ENCODE data around the gene PRKCZ. TPM values are rescaled to one million over a fixed set of nuclear protein-coding genes. Genes with fewer than 3 reads are reported as not detected.
A peak's percentile ranks its signal among the peaks of the same experiment; 100 is the strongest.

The PRKCZ gene
- 2.5 and 3.0 TPM in 2 replicates for total RNA-seq

DNA sequence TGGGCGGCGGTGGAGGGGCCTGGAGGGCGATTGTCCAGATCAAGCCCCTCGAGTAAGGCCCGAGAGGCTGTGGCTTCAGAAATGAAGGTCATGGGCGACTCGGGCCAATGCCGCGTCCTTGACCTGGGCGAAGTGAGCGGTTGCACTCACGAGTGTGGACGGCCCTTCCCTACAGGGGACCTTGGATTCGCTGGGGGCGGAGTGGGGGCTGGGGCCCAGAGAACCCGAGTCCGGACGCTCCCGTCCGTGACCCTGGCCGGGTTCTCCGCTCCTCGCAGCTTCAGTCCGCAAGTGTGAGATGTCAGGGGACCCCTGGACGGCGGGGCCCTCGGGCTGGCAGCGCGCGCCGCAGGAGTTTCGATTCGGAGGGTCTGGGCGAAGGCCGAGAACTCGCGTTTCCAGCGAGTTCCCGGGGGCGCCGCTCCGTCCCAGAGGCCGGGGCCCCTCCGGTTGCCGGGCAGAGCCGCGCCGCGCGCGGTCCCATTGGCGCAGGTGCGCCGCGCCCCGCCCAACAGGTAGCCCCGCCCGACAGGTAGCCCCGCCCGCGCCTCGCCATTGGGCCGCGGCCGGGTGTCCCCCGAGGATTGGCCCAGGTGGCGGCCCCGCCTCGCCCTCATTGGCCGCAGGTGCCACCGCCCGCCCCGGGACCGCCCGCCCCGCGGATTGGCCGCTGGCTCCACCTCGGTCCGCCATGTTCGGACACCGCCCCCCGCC is at the start of gene PRKCZ:
PRKCZ (plus strand) TSS at position 694 of the 714 bp plus-strand sequence. CDS start 220 bp downstream, outside the sequence.
- Mint-ChIP-seq H3K36me3 (ENCODE audit: low read depth) (no peaks in the 10 kb centered on the region), H3K4me1 (peaks cover 7% of the 10 kb centered on the region), H3K9me3 (no peaks in the 10 kb centered on the region), H3K27ac (no peak within 1 kb of the TSS), H3K4me3 (peak within 1 kb of the TSS; percentile 78), H3K27me3 (peaks cover 43% of the 10 kb centered on the region)
- intact Hi-C loops (cut with micrococcal nuclease): no loop called here
- DNase-seq: peak; percentile 93

DNA sequence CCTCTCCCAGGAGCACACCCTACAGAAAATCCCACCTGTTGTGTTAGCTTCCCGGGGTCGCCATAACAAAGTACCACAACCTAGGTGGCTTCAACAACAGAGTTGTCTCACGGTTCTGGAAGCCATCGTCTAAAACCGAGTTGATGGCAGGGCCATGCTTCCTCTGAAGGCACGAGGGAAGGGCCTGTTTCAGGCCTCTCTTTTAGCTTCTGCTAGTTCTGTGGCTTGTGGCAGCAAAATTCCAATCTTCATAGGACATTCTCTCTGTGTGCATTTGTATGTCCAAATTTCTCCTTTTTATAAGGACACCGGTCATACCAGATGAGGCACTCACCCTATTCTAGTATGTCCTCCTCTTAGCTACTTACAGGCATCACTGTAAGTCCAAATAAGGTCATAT is 49.8 kb upstream of the PRKCZ start:
- Mint-ChIP-seq H3K9me3 (no peaks in the 10 kb centered on the region), H3K4me1 (peaks cover 5% of the 10 kb centered on the region), H3K27ac (no peak overlapping the region), H3K36me3 (ENCODE audit: low read depth) (no peaks in the 10 kb centered on the region), H3K4me3 (no peak overlapping the region), H3K27me3 (peaks cover 39% of the 10 kb centered on the region)
- no peak for DNase-seq
- intact Hi-C loops (cut with micrococcal nuclease): no loop called here

DNA sequence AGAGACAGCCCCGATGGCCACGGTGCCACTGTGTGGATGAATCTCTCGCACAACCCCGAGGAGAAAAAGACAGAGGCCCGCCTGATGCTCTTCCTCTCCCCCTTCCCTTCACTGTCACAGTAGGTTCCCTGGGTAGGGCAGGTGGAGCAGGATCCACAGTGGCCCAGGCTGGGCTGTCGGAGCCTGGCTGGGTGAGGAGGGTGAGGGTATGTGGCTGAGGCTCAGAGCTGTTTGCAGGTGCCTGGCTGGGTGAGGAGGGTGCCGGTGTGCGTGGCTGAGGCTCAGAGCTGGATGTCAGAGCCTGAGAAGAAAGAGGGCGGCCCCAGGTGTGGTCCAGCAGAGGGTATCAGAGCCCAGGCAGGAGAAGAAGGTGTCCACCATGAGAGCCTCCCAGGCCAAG is 49.4 kb upstream of the PRKCZ start:
- intact Hi-C loops (cut with micrococcal nuclease): no loop called here
- H3K27me3 Mint-ChIP-seq: peaks cover 42% of the 10 kb centered on the region
- DNase-seq: no peak
- no peaks in the 10 kb centered on the region for H3K36me3 Mint-ChIP-seq (ENCODE audit: low read depth)
- H3K4me3 Mint-ChIP-seq: no peak overlapping the region
- no peak overlapping the region for H3K27ac Mint-ChIP-seq
- H3K9me3 Mint-ChIP-seq: no peaks in the 10 kb centered on the region
- peaks cover 5% of the 10 kb centered on the region for H3K4me1 Mint-ChIP-seq

DNA sequence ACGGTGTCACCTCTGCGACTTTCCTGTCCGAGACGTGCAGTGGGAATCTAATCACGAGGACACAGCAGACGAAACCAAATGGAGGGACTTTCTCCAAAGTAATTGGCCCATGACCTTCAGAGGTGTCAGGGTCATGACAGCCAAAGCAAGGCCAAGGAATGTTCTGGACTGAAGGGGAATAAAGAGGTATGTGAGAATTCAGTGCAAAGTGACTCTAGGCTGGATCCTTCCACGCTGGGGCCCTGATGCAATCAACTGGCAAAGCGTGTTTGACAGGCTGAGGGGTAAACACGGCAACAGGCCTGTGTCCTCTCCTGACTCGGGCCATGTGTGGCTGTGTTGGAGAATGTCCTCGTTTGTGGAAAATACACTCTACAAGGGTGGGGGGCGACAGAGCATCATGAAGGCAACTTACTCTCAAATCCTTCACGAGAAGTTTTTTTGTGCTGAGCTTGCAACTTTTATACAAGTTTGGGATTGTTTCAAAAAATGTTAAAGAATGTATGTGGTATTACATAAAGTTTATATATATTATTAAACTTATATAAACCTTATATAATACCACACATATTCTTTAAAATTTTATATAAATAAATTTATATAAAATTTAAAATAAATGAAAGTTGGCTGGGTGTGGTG is 48.3 kb upstream of the PRKCZ start:
- H3K27me3 Mint-ChIP-seq: peaks cover 46% of the 10 kb centered on the region
- H3K4me3 Mint-ChIP-seq: no peak overlapping the region
- H3K9me3 Mint-ChIP-seq: no peaks in the 10 kb centered on the region
- H3K36me3 Mint-ChIP-seq (ENCODE audit: low read depth): no peaks in the 10 kb centered on the region
- no peak for DNase-seq
- intact Hi-C loops (cut with micrococcal nuclease): no loop called here
- no peak overlapping the region for H3K27ac Mint-ChIP-seq
- H3K4me1 Mint-ChIP-seq: no peaks in the 10 kb centered on the region

DNA sequence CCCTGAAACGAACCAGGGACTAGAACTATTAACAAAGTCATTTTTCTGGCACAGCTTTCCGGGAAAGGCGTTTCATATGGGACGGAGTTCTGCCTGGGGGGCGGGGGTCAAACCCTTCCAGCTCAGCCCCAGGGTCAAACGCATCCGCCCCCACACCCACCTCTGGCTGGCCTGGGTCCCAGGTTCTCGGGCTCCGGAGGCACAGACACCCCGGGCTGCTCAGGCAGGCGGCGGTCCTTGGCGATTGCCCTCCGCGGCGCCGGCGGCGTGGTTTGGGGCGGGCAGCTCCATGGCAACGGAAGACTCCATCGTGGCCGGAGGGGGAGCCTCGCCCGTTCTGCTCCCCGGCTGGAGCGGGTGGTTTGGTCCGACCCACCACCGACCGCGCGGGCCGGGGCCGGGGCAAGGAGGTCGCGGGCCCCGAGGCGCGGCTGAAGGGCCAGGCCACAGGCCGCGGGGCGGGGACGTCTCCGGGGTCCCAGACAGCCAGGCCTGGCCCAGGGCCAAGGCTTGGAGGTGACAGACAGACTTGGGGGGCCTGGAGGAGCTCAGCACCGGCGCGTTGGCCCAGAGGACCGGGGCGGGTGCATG is 46.6 kb upstream of the PRKCZ start, which contains the start of gene CFAP74:
CFAP74 (minus strand) TSS at position 246 of the 591 bp plus-strand sequence. CDS start 12,830 bp downstream, outside the sequence.
- intact Hi-C loops (cut with micrococcal nuclease): no loop called here
- Mint-ChIP-seq H3K27me3 (peaks cover 40% of the 10 kb centered on the region), H3K27ac (no peak within 1 kb of the TSS), H3K36me3 (ENCODE audit: low read depth) (no peaks in the 10 kb centered on the region), H3K9me3 (no peaks in the 10 kb centered on the region), H3K4me3 (no peak within 1 kb of the TSS), H3K4me1 (no peaks in the 10 kb centered on the region)
- DNase-seq: peak; percentile 64

DNA sequence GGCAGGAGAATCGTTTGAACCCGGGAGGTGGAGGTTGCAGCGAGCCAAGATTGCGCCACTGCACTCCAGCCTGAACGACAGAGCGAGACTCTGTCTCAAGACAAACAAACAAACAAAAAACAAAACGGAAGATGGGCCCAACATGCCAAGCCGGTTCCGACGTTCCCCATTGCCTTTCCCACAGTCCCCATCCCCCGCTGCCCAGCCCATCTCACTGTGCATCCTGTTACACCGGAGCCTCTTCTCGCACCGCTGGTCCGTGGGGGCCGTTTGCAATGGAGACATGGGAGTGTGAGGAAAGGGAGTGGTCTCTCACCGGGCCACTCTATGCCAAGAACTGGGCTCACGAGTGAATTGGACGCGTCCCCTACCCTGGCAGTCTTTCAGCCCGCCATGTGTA is 45.4 kb upstream of the PRKCZ start:
- Mint-ChIP-seq H3K36me3 (ENCODE audit: low read depth) (no peaks in the 10 kb centered on the region), H3K4me1 (no peaks in the 10 kb centered on the region), H3K4me3 (no peak overlapping the region), H3K27me3 (peaks cover 36% of the 10 kb centered on the region), H3K27ac (no peak overlapping the region), H3K9me3 (no peaks in the 10 kb centered on the region)
- DNase-seq: no peak
- intact Hi-C loops (cut with micrococcal nuclease): no loop called here

DNA sequence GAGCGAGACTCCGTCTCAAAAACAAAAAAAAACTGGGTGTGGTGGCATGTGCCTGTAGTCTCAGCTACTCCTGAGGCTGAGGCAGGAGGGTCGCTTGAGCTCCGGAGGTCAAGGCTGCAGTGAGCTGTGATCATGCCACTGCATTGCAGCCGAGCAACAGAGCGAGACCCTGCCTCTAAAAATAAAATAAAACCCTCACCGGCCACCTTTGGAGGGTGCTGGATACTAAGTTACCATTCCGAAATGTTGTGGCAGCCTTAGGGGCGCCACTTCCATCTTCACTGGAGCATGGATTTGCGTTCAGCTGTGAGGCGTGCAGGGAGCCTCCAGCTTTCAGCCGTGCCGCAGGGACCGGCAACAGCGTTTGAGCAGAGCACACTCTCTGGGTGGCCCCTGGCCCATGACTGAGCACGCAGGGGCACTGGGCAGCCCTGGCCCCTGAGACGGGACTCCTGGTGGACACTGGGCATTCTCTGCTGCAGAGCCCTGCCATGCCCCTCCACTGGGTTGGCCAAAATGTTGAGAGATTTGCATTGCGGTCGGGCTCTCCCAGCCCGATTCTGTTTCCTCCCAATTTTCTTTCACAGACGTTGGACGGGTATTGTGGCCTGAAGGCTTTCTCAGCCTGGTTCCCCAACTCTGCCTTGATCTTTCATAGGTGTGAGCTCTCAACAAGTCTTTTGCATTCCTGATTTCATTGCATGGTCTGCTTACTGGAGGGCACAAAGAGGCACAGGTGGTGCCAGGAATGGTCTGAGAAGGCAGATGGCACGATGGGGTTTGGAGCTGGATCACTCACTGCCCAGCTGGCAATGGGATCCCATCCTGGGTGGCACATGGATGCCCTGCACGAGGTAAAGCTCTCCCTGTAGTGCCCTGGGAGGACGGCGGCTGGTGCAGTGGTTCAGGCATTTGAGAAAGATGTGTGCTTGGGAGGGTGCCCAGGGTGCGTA is 40.8 kb upstream of the PRKCZ start:
- peaks cover 15% of the 10 kb centered on the region for H3K27me3 Mint-ChIP-seq
- no peaks in the 10 kb centered on the region for H3K9me3 Mint-ChIP-seq
- H3K4me1 Mint-ChIP-seq: no peaks in the 10 kb centered on the region
- intact Hi-C loops (cut with micrococcal nuclease): no loop called here
- no peak overlapping the region for H3K4me3 Mint-ChIP-seq
- H3K27ac Mint-ChIP-seq: no peak overlapping the region
- DNase-seq: no peak
- no peaks in the 10 kb centered on the region for H3K36me3 Mint-ChIP-seq (ENCODE audit: low read depth)

DNA sequence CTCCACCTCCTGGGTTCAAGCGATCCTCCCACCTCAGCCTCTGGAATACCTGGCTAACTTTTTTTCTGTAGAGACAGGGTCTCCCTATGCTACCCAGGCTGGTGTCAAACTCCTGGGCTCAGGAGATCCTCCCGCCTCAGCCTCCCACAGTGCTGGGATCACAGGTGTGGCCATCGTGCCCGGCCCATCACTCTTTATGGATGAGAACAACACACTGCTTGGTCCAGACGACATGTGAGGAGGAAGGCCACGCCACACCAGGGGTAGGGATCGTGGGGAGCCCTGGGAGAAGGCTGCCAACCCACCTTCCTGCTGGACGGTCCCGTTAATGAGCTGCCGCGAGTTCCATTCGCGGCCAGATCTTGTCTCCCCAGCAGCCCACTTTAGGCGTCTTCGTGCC is 36.0 kb upstream of the PRKCZ start:
- intact Hi-C loops (cut with micrococcal nuclease): no loop called here
- no peaks in the 10 kb centered on the region for H3K9me3 Mint-ChIP-seq
- no peak overlapping the region for H3K27ac Mint-ChIP-seq
- DNase-seq: no peak
- no peak overlapping the region for H3K4me3 Mint-ChIP-seq
- peaks cover 2% of the 10 kb centered on the region for H3K4me1 Mint-ChIP-seq
- H3K36me3 Mint-ChIP-seq (ENCODE audit: low read depth): no peaks in the 10 kb centered on the region
- H3K27me3 Mint-ChIP-seq: peaks cover 33% of the 10 kb centered on the region

DNA sequence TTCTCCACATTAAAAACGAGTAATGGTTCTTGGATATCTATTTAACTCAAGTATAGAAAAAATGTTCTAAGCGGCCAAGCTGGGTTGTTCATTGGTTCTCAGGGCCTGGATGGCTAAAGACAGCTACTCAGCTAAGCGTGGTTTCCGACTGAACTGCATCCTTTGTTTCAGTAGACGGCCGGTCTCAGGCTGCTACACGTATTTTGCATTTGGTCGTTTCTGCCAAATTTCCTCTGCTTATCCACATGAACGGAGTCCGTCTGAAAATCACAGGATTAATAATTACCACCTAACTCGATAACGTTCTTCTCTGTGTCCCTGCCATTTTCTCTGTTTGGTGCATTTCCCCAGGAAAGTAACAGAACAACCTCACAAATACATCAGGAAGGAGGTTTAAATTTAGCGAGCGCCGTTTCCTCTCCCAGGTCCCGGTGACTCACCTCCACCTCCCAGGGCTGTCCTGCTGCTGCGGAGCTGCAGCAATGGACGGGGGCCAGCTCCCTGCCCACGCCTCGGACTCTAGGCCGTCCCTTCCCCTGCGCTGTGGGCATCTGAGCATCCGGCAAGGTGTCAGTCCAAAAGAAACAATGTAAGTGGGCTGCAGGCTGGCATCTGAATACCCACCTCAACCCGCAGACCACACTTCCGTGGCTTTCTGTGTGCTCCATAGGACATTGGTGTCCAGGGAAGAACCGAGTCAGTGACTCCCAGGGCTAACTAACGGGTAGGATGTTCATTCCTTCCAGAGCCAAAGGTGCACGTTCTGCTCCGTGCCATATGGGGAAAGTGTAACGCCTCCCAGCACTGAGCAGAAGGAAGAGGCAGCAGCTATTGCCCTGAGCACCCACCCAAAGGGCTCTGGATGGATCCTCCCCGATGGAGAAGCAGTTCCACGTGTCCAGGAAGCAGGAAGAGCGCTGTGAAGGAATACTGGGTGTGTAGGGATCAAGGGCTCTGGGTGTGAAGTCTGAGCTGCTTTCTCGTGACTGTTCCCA is 35.2 kb upstream of the PRKCZ start:
- H3K4me1 Mint-ChIP-seq: peaks cover 2% of the 10 kb centered on the region
- no peak overlapping the region for H3K27ac Mint-ChIP-seq
- peaks cover 36% of the 10 kb centered on the region for H3K27me3 Mint-ChIP-seq
- H3K36me3 Mint-ChIP-seq (ENCODE audit: low read depth): no peaks in the 10 kb centered on the region
- intact Hi-C loops (cut with micrococcal nuclease): no loop called here
- H3K4me3 Mint-ChIP-seq: no peak overlapping the region
- no peaks in the 10 kb centered on the region for H3K9me3 Mint-ChIP-seq
- DNase-seq: no peak

DNA sequence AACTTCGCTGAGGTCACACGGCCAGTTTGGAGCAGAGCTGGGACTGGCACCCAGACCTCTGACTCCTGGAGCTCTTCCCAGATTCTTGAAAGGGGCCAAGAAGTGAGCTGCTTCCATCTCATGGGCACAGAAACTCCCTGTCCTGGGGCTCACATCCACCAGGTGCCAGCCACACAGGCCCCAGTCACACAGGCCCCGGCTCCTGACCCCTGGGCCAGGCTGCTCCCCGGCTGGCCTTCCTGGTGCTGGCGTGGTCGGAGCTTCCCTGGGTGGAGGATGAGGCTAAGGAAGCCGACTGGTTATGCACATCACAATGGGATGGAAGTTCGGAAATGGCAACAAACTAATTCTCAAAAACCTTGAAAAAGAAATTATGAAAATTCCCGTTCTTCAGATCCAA is 34.1 kb upstream of the PRKCZ start:
- no peak for DNase-seq
- Mint-ChIP-seq H3K27me3 (peaks cover 47% of the 10 kb centered on the region), H3K27ac (no peak overlapping the region), H3K4me1 (peaks cover 2% of the 10 kb centered on the region), H3K9me3 (no peaks in the 10 kb centered on the region), H3K36me3 (ENCODE audit: low read depth) (no peaks in the 10 kb centered on the region), H3K4me3 (no peak overlapping the region)
- intact Hi-C loops (cut with micrococcal nuclease): no loop called here

DNA sequence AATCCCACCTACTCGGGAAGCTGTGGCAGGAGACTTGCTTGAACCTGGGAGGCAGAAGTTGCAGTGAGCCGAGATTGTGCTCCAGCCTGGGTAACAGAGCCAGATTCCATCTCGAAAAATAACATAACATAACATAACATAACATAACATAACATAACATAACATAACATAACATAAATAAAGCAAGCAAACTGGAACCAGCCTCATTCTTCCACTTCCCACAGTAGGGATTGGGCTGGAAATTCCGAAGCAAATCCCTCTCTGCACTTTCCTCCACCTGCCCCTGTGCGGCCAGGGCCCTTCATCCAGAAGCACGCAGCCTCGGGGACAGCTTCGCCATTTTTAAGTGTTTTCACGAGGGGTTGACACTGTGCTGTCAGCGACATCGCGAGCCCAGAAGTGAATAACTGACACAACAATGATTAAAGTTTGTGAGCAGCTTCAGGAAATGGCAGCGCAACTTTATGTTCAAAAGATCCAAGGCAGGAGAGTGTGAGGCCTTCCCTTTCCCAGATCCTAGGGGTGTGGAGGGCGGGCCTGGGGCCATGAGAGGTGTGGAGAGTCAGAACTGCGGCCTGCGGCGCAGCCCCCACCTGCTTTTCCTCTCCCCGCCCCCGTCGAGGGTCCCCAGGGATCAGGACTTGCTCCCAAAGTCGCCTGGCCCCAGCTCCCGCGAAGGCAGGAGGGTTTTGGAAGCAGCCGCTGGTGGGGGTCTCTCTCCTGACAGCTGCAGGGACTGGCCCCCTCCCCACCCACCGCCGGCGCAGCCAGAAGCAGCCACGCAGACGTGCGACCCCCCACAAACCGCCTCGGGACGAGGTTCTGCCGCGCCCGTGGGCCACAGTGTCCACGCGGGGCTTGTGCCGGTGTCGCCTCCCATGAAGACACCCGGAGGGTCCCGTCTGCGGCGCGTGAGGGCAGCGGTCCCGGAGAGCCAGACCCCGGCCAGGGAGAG is 31.7 kb upstream of the PRKCZ start:
- intact Hi-C loops (cut with micrococcal nuclease): no loop called here
- H3K9me3 Mint-ChIP-seq: no peaks in the 10 kb centered on the region
- no peak overlapping the region for H3K27ac Mint-ChIP-seq
- H3K4me1 Mint-ChIP-seq: peaks cover 2% of the 10 kb centered on the region
- H3K4me3 Mint-ChIP-seq: peak overlapping the region; percentile 66
- H3K36me3 Mint-ChIP-seq (ENCODE audit: low read depth): no peaks in the 10 kb centered on the region
- no peak for DNase-seq
- H3K27me3 Mint-ChIP-seq: peaks cover 51% of the 10 kb centered on the region

DNA sequence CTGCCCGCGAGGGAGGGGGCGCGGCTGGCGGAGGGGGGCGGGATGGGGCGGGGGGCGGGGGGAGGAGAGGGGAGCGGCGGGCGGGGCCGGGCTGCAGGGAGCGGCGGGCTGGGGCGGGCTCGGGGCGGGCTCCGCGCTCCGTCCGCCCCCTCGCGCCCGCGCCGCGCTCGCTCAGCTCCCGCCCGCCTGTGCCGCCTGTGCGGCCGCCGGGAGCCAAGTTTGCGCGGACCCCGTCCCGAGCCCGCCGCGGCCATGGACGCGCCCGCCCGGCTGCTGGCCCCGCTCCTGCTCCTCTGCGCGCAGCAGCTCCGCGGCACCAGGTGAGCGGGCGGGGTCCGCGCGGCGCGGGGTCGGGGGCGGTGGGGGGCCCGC is 31.1 kb upstream of the PRKCZ start, which contains the start of gene GABRD:
GABRD (plus strand) TSS at position 174 of the 372 bp plus-strand sequence; CDS start at position 253, 79 bp downstream.
- no peak for DNase-seq
- H3K27me3 Mint-ChIP-seq: peaks cover 51% of the 10 kb centered on the region
- peak within 1 kb of the TSS; percentile 66 for H3K4me3 Mint-ChIP-seq
- peaks cover 2% of the 10 kb centered on the region for H3K4me1 Mint-ChIP-seq
- H3K27ac Mint-ChIP-seq: no peak within 1 kb of the TSS
- no peaks in the 10 kb centered on the region for H3K9me3 Mint-ChIP-seq
- intact Hi-C loops (cut with micrococcal nuclease): no loop called here
- no peaks in the 10 kb centered on the region for H3K36me3 Mint-ChIP-seq (ENCODE audit: low read depth)
